IMR-90 (cell line): ENCODE results near the gene ZFYVE28.

Experiments
- CEBPB ChIP-seq: IDR thresholded peaks from 2 replicates; pipeline ENCODE4 v1.6.1; 2012; ENCODE audit warnings: low read depth, low read length, improper control_type of control experiment
- FOS ChIP-seq: fragments of 150-350 bp; IDR thresholded peaks from 2 replicates; pipeline ENCODE4 v1.6.1; 2016; ENCODE audit warnings: low read depth, low read length
- RCOR1 ChIP-seq: IDR thresholded peaks from 2 replicates; pipeline ENCODE4 v1.6.1; 2012; ENCODE audit warnings: mild to moderate bottlenecking, low read length, improper control_type of control experiment; ENCODE audit not compliant: insufficient replicate concordance
- RFX5 ChIP-seq: IDR thresholded peaks from 2 replicates; pipeline ENCODE4 v1.8.0; 2012; ENCODE audit warnings: low read depth, mild to moderate bottlenecking, low read length, moderate library complexity
- TF ChIP-seq, protein P1 (sequence below): conservative IDR thresholded peaks from 2 replicates; pipeline ENCODE4 v1.5.1; 2012; ENCODE audit warnings: mild to moderate bottlenecking, low read depth, low read length, improper control_type of control experiment

DNA sequence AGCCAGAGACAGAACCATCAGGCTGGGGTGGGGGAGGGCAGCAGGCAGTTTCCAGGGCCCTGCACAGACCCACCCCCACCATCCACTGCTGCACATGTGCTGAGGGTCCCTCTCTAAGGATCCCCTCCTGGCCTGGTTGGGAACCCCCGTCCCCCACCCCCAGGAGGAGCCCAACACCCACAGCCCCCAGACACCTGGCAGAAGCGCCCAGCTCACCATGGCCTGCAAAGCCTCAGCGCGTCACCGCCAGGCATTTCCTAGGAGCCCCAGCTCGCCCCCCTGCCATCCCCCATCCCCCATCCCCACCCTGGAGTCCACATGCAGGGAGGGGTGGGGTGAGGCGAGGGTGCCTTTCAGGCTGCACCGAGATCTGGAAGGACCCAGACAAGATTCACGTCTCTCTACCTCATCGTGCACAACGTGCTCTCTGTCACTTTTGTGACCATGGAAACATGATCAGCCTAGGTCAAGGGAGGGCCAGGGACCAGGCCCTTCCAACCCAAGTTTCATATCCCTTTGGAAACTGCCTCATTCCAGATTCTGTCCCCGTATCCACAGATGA lies 165.8 kb downstream of the ZFYVE28 start:
- TF ChIP-seq, protein P1, sequence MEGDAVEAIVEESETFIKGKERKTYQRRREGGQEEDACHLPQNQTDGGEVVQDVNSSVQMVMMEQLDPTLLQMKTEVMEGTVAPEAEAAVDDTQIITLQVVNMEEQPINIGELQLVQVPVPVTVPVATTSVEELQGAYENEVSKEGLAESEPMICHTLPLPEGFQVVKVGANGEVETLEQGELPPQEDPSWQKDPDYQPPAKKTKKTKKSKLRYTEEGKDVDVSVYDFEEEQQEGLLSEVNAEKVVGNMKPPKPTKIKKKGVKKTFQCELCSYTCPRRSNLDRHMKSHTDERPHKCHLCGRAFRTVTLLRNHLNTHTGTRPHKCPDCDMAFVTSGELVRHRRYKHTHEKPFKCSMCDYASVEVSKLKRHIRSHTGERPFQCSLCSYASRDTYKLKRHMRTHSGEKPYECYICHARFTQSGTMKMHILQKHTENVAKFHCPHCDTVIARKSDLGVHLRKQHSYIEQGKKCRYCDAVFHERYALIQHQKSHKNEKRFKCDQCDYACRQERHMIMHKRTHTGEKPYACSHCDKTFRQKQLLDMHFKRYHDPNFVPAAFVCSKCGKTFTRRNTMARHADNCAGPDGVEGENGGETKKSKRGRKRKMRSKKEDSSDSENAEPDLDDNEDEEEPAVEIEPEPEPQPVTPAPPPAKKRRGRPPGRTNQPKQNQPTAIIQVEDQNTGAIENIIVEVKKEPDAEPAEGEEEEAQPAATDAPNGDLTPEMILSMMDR: no peak
- TF ChIP-seq CEBPB (no peak), FOS (no peak), RFX5 (no peak), RCOR1 (no peak)
